ENCODE measurements around the gene PRKCB. TPM values are rescaled to one million over a fixed set of nuclear protein-coding genes. Genes with fewer than 3 reads are reported as not detected.

PRKCB gene
- total and polyA plus RNA-seq, 4 experiments from 2014 or later: 46.5 to 106 (median 98.2) TPM

DNA sequence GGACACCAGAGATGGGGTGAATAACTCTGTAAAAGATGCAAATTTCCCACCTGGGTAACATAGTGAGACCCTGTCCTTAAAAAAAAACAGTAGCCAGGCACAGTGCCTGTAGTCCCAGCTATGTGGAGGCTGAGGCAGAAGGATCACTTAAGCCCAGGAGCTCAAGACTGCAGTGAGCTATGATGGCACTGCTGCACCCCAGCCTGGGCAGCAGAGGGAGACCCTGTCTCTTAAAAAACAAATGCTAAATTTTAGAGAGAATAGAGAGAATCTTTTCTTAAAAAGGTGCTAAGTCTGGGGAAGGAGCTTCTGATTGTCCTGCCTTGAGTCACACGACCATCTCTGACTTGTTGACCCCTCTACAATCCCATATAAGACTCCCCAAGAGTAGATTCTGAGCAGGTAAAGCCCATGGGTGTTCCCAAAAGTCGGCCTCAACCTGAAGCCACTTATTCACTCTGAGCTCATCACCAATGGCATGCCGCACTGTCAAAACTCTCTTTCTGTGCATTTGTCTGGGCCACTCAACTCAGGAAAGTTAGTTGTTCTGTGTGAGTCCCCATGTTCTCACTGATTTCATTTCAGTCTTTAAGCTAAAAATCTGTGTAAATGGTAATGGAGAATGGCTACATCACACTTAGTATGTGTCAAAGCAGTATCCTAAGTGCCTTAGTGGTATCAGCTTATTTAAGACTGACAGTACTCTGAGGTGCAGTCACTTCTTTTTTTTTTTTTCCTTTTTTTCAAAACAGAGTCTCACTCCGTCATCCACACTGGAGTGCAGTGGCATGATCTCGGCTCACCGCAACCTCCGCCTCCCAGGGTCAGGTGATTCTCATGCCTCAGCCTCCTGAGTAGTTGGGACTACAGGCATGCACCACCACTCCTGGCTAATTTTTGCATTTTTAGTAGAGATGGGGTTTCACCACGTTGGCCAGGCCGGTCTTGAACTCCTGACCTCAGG lies 41.6 kb downstream of the PRKCB start:
- Histone ChIP-seq H3K36me3 (ENCODE audit: insufficient read depth, low read length) (no peaks in the 10 kb centered on the region), H3K9me3 (ENCODE audit: control insufficient read depth in 1 of 2, low read length in 2 of 2) (no peaks in the 10 kb centered on the region), H3K27me3 (ENCODE audit: insufficient read depth, low read length) (no peaks in the 10 kb centered on the region), H3K4me3 (ENCODE audit: low read length in 2 of 2) (no peak overlapping the region), H3K4me1 (ENCODE audit: insufficient read depth, low read length) (peaks cover 62% of the 10 kb centered on the region), H3K27ac (ENCODE audit: low read depth, low read length) (no peak overlapping the region)
- peaks cover 46 to 73% (median 56%) of the 10 kb centered on the region in 4 donors for H3K4me1 Mint-ChIP-seq
- ChIA-PET POLR2A (ENCODE audit: partially characterized antibody) (interaction anchor here (0.6 to 1.3 kb wide), 6 partner anchors 13 to 137 kb away, joined by 3 to 8 read pairs (median 4); no protein-coding TSS in a partner anchor), CTCF (ENCODE audit: partially characterized antibody) (interaction anchor here (0.7 to 4.3 kb wide), 27 partner anchors 8 to 376 kb away, joined by 3 to 106 read pairs (median 3); no protein-coding TSS in a partner anchor)
- H3K27me3 Mint-ChIP-seq: no peaks in the 10 kb centered on the region
- no peak overlapping the region for H3K4me3 Mint-ChIP-seq
- intact Hi-C loops (cut with micrococcal nuclease): loop anchor here (1.0 to 5.0 kb wide), 4 partner anchors 75 to 159 kb away; no protein-coding TSS in a partner anchor
- peaks cover 0 to 9% of the 10 kb centered on the region in 2 donors for H3K36me3 Mint-ChIP-seq
- no peaks in the 10 kb centered on the region for H3K9me3 Mint-ChIP-seq
- DNase-seq: peak in 2 of 5 donors; percentile 17 to 24
- peak overlapping the region in 5 of 7 donors; percentile 11 to 65 (median 50) for H3K27ac Mint-ChIP-seq

DNA sequence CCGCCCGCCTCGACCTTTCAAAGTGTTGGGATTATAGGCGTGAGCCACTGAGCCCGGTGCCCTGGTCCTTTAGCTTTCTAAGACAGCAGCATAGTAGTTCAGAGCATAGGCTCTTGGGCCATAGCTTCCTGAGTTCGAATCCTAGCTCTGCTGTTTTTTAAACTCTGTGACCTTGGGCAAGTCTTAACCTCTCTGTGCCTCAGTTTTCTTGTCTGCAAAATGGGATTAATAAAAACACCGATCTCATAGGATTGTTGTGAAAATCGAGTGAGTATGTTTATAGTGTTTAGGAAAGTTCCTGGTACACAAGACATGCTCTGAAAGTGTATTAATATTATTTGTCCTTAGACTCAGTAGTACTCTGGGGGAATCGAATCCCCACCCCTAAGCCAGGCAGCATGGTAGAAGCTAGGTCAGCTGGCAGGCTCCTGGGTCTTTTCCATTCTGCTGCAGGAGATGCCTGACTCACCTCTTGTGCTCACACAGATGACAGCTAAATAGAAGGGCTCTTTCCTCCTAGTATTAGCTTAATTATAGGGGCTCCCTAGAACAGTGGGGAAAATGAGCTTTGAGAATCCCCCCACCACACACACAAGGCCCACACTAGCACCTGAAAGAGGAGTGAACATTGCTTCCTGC lies 44.1 kb downstream of the PRKCB start:
- H3K9me3 ChIP-seq (ENCODE audit: control insufficient read depth in 1 of 2, low read length in 2 of 2): no peaks in the 10 kb centered on the region
- intact Hi-C loops (cut with micrococcal nuclease): loop anchor here (5.0 kb wide), 2 partner anchors 72 to 78 kb away; no protein-coding TSS in a partner anchor
- no peaks in the 10 kb centered on the region for H3K27me3 ChIP-seq (ENCODE audit: insufficient read depth, low read length)
- peaks cover 48% of the 10 kb centered on the region for H3K4me1 ChIP-seq (ENCODE audit: insufficient read depth, low read length)
- peaks cover 44 to 78% (median 58%) of the 10 kb centered on the region in 4 donors for H3K4me1 Mint-ChIP-seq
- ChIA-PET CTCF (ENCODE audit: partially characterized antibody) (interaction anchor here (1.0 to 4.3 kb wide), 13 partner anchors 9 to 156 kb away, joined by 3 to 106 read pairs (median 4); no protein-coding TSS in a partner anchor), POLR2A (ENCODE audit: partially characterized antibody) (interaction anchor here (1.2 to 1.9 kb wide), 4 partner anchors 10 to 130 kb away, joined by 3 to 6 read pairs (median 4); no protein-coding TSS in a partner anchor)
- H3K4me3 Mint-ChIP-seq: no peak overlapping the region
- no peaks in the 10 kb centered on the region for H3K9me3 Mint-ChIP-seq
- H3K36me3 ChIP-seq (ENCODE audit: insufficient read depth, low read length): no peaks in the 10 kb centered on the region
- no peak for DNase-seq
- H3K27ac ChIP-seq (ENCODE audit: low read depth, low read length): no peak overlapping the region
- peaks cover 16 to 18% of the 10 kb centered on the region in 2 donors for H3K36me3 Mint-ChIP-seq
- no peak overlapping the region for H3K4me3 ChIP-seq (ENCODE audit: low read length in 2 of 2)
- H3K27me3 Mint-ChIP-seq: no peaks in the 10 kb centered on the region
- peak overlapping the region; percentile 2 to 77 (median 36) for H3K27ac Mint-ChIP-seq

DNA sequence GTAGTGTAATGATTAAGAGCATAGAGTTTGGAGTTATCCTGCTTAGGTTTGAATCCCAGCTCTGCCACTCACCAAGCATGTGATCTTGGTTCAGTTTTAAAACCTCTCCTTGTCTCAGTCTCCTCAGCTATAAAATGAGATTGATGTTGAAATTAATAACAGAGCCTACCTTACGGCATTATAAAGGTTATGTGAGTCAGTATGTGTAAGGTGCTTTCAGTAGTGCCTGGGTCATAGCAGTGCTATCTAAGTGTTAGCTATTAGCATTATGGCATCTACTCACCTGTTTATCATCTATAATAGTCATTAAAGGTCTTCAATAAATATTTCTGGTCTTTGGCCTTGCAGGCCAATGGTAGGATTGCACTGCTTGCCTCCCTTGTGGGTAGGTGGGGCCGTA lies 53.4 kb downstream of the PRKCB start:
- no peaks in the 10 kb centered on the region for H3K9me3 ChIP-seq (ENCODE audit: control insufficient read depth in 1 of 2, low read length in 2 of 2)
- H3K27ac Mint-ChIP-seq: peak overlapping the region in 2 of 7 donors; percentile 9 to 73
- intact Hi-C loops (cut with micrococcal nuclease): no loop called here
- no peak overlapping the region for H3K4me3 ChIP-seq (ENCODE audit: low read length in 2 of 2)
- H3K4me1 ChIP-seq (ENCODE audit: insufficient read depth, low read length): peaks cover 10% of the 10 kb centered on the region
- no peaks in the 10 kb centered on the region for H3K27me3 Mint-ChIP-seq
- H3K9me3 Mint-ChIP-seq: no peaks in the 10 kb centered on the region
- peaks cover 24 to 37% of the 10 kb centered on the region in 2 donors for H3K36me3 Mint-ChIP-seq
- no peaks in the 10 kb centered on the region for H3K27me3 ChIP-seq (ENCODE audit: insufficient read depth, low read length)
- CTCF ChIA-PET (ENCODE audit: partially characterized antibody): interaction anchor here (1.0 to 2.0 kb wide), 3 partner anchors 11 to 147 kb away, joined by 3 to 13 read pairs (median 8); no protein-coding TSS in a partner anchor
- no peak overlapping the region for H3K4me3 Mint-ChIP-seq
- DNase-seq: no peak
- POLR2A ChIA-PET (ENCODE audit: partially characterized antibody): interaction anchor here (1.4 kb wide), 1 partner anchor 10 kb away, joined by 3 read pairs; no protein-coding TSS in a partner anchor
- H3K4me1 Mint-ChIP-seq: peaks cover 39 to 65% (median 47%) of the 10 kb centered on the region in 4 donors
- no peak overlapping the region for H3K27ac ChIP-seq (ENCODE audit: low read depth, low read length)
- no peaks in the 10 kb centered on the region for H3K36me3 ChIP-seq (ENCODE audit: insufficient read depth, low read length)

DNA sequence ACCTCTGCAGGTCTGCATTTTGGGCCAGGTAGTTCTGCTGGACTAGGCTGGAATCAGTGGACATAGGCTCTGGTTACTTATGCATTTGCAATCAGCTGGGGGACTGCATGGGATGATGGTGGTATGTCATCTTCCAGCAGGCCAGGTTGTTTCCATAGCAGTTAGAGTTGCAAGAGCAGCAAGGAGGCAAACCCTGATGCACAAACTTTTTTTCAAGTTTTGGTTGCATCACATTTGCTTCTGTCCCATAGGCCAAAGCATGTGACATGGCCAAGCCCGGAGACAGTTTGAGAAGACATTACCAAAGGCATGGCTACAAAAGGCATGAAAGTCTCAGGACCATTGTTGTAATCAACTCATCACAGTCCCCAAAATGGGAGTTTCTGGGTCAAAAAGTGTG lies 58.2 kb downstream of the PRKCB start:
- Histone ChIP-seq H3K27ac (ENCODE audit: low read depth, low read length) (no peak overlapping the region), H3K27me3 (ENCODE audit: insufficient read depth, low read length) (no peaks in the 10 kb centered on the region), H3K4me3 (ENCODE audit: low read length in 2 of 2) (no peak overlapping the region), H3K4me1 (ENCODE audit: insufficient read depth, low read length) (peaks cover 28% of the 10 kb centered on the region), H3K36me3 (ENCODE audit: insufficient read depth, low read length) (no peaks in the 10 kb centered on the region), H3K9me3 (ENCODE audit: control insufficient read depth in 1 of 2, low read length in 2 of 2) (no peaks in the 10 kb centered on the region)
- no peak overlapping the region for H3K27ac Mint-ChIP-seq
- H3K4me1 Mint-ChIP-seq: peaks cover 42 to 73% (median 57%) of the 10 kb centered on the region in 4 donors
- intact Hi-C loops (cut with micrococcal nuclease): loop anchor here (5.0 kb wide), 1 partner anchor 53 kb away; no protein-coding TSS in a partner anchor
- H3K4me3 Mint-ChIP-seq: no peak overlapping the region
- no peaks in the 10 kb centered on the region for H3K9me3 Mint-ChIP-seq
- DNase-seq: no peak
- ChIA-PET POLR2A (ENCODE audit: partially characterized antibody) (interaction anchor here (1.3 kb wide), 1 partner anchor 15 kb away, joined by 4 read pairs; no protein-coding TSS in a partner anchor), CTCF (ENCODE audit: partially characterized antibody) (no interaction called here)
- H3K36me3 Mint-ChIP-seq: peaks cover 18 to 30% of the 10 kb centered on the region in 2 donors
- H3K27me3 Mint-ChIP-seq: no peaks in the 10 kb centered on the region

DNA sequence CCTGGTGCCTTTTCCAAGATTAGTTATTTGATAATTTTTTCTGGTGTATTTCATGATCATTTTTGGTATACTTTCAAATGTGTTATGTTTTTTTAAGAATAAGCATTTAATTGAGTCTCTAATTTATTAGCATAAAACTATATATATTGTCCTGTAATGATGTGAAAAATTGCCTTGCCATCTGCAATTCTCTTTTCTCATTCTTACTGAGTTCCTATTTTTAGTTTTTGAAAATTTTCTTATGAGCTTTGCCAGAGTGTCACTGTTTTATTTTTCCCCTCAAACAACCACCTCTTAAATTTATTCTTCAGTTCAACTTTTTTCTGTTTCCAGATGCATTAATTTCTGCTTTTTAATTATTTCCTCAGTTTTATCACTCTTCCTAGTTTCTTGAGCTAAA lies 59.3 kb downstream of the PRKCB start:
- Histone ChIP-seq H3K27me3 (ENCODE audit: insufficient read depth, low read length) (no peaks in the 10 kb centered on the region), H3K9me3 (ENCODE audit: control insufficient read depth in 1 of 2, low read length in 2 of 2) (no peaks in the 10 kb centered on the region), H3K27ac (ENCODE audit: low read depth, low read length) (no peak overlapping the region), H3K4me3 (ENCODE audit: low read length in 2 of 2) (no peak overlapping the region), H3K4me1 (ENCODE audit: insufficient read depth, low read length) (peaks cover 24% of the 10 kb centered on the region), H3K36me3 (ENCODE audit: insufficient read depth, low read length) (no peaks in the 10 kb centered on the region)
- Mint-ChIP-seq H3K9me3 (no peaks in the 10 kb centered on the region), H3K27ac (peak overlapping the region in 3 of 7 donors; percentile 38 to 70 (median 57)), H3K4me1 (peaks cover 36 to 66% (median 51%) of the 10 kb centered on the region in 4 donors), H3K27me3 (no peaks in the 10 kb centered on the region), H3K36me3 (peaks cover 12 to 23% of the 10 kb centered on the region in 2 donors), H3K4me3 (no peak overlapping the region)
- POLR2A ChIA-PET (ENCODE audit: partially characterized antibody): interaction anchor here (1.3 kb wide), 1 partner anchor 16 kb away, joined by 4 read pairs; no protein-coding TSS in a partner anchor
- no peak for DNase-seq
- CTCF ChIA-PET (ENCODE audit: partially characterized antibody): interaction anchor here (1.0 kb wide), 2 partner anchors 17 to 115 kb away, joined by 3 to 4 read pairs; no protein-coding TSS in a partner anchor
- intact Hi-C loops (cut with micrococcal nuclease): no loop called here

DNA sequence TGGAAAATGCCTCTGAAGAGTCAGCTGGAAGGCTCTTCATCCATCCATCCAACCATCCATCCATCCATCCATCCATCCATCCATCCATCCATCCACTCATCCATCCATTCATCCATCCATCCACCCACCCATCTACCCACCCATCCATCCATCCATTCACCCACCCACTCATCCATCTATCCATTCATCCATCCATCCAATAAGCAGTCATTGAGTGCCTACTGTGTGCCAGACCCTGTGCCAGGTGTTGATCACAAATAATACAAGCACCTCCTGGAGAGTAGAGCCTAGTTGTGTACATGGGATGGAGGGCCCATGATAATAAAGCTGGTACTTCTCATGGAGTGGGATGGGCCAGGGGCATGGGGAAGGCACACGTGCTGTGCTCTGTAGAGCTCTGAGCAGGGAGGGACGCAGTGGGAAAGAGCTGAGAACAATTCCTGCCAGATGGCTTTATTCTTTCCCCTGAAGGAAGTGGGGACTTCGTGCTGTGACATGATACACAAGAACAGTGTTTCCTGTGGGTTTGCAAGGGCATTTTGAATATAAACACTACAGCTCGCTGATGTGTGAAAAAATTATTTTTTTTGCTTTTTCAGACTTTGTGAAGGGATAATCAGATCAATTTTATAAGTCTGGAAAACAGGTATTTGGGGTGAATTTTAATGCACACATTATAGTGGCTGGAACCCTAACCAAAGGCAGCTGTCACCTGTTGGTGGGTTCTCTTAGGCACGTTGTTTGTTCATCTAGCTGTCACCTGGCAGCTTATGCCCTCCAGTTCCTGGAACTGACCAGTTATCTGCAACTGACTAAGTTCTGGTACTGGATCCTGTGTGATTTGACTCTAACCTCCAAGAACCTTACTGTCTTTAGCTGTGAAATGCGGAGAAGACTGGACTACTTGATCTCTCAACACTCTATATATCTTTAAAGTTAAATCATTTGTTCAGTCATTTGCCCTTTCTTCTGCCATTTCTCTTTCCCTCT lies 61.3 kb downstream of the PRKCB start:
- H3K9me3 Mint-ChIP-seq: no peaks in the 10 kb centered on the region
- POLR2A ChIA-PET (ENCODE audit: partially characterized antibody): interaction anchor here (0.9 to 1.4 kb wide), 5 partner anchors 13 to 93 kb away, joined by 3 to 5 read pairs (median 4); no protein-coding TSS in a partner anchor
- peak overlapping the region; percentile 26 to 89 (median 52) for H3K27ac Mint-ChIP-seq
- intact Hi-C loops (cut with micrococcal nuclease): no loop called here
- peak in 2 of 5 donors; percentile 2 to 18 for DNase-seq
- Histone ChIP-seq H3K36me3 (ENCODE audit: insufficient read depth, low read length) (no peaks in the 10 kb centered on the region), H3K27me3 (ENCODE audit: insufficient read depth, low read length) (no peaks in the 10 kb centered on the region), H3K9me3 (ENCODE audit: control insufficient read depth in 1 of 2, low read length in 2 of 2) (no peaks in the 10 kb centered on the region), H3K4me1 (ENCODE audit: insufficient read depth, low read length) (peaks cover 35% of the 10 kb centered on the region), H3K27ac (ENCODE audit: low read depth, low read length) (no peak overlapping the region), H3K4me3 (ENCODE audit: low read length in 2 of 2) (no peak overlapping the region)
- H3K4me3 Mint-ChIP-seq: peak overlapping the region; percentile 8 to 76 (median 68)
- CTCF ChIA-PET (ENCODE audit: partially characterized antibody): interaction anchor here (0.8 to 1.9 kb wide), 5 partner anchors 13 to 113 kb away, joined by 3 to 5 read pairs (median 3); no protein-coding TSS in a partner anchor
- peaks cover 11 to 23% of the 10 kb centered on the region in 2 donors for H3K36me3 Mint-ChIP-seq
- no peaks in the 10 kb centered on the region for H3K27me3 Mint-ChIP-seq
- peaks cover 41 to 79% (median 56%) of the 10 kb centered on the region in 4 donors for H3K4me1 Mint-ChIP-seq

All from CD4-positive, alpha-beta memory T cell (primary cell).